ENCODE data around the gene C17orf50.

GRCh38 chr17:35804658-35805192 is 44.0 kb downstream of the C17orf50 start:
- TF ChIP-seq EZH2 (IDR thresholded peaks at IDR 0.05; ENCODE audit: low read length) (no peak), CTCF (optimal IDR thresholded peaks at IDR 0.05 in 1 of 3, IDR thresholded peaks at IDR 0.05 in 1 of 3, conservative IDR thresholded peaks at IDR 0.05 in 1 of 3; ENCODE audit: extremely low read depth in 1 of 3, insufficient read depth in 2 of 3, low read length in 3 of 3) (peak; percentile 86 to 98 (median 87))
